BLaER1 (cell line): Measurements from ENCODE around the gene P2RX1.
A peak's percentile ranks its signal among the peaks of the same experiment; 100 is the strongest.

Experiments used
- H3K27ac ChIP-seq: shearing (Covaris generic); formaldehyde crosslinking; 2 replicates; pipeline ENCODE4 v1.8.1; 2022
- H3K27me3 ChIP-seq: shearing (Covaris generic); formaldehyde crosslinking; 2 replicates; pipeline ENCODE4 v1.8.1; 2022
- H3K36me3 ChIP-seq: shearing (Covaris generic); formaldehyde crosslinking; 2 replicates; pipeline ENCODE4 v1.8.1; 2022
- H3K4me1 ChIP-seq: shearing (Covaris generic); formaldehyde crosslinking; 2 replicates; pipeline ENCODE4 v1.8.1; 2022
- H3K4me2 ChIP-seq: shearing (Covaris generic); formaldehyde crosslinking; 2 replicates; pipeline ENCODE4 v1.8.1; 2022
- H3K4me3 ChIP-seq: shearing (Covaris generic); formaldehyde crosslinking; 2 replicates; pipeline ENCODE4 v1.8.1; 2022
- H3K9ac ChIP-seq: shearing (Covaris generic); formaldehyde crosslinking; 2 replicates; pipeline ENCODE4 v1.8.1; 2022
- H3K9me3 ChIP-seq: shearing (Covaris generic); formaldehyde crosslinking; 2 replicates; pipeline ENCODE4 v1.8.1; 2022
- H4K20me1 ChIP-seq: shearing (Covaris generic); formaldehyde crosslinking; 2 replicates; pipeline ENCODE4 v1.8.1; 2022
- Cebpa-rat ChIP-seq: shearing (Covaris generic); IDR thresholded peaks from 2 replicates; pipeline ENCODE4 v1.8.1; 2022

P2RX1 gene

GRCh38 chr17:3915995-3916696 is at the start of gene P2RX1:
Gene P2RX1, minus strand, starts transcription at chr17:3916465. Its CDS starts 240 bp downstream, at chr17:3916225.
- peak within 1 kb of the TSS; percentile 96 for H3K27ac ChIP-seq
- H4K20me1 ChIP-seq: peaks cover 7% of the 10 kb centered on the region; the same call in 1 of the 2 replicates
- peaks cover 4% of the 10 kb centered on the region; the same call in 1 of the 2 replicates for H3K36me3 ChIP-seq
- H3K9me3 ChIP-seq: no peaks in the 10 kb centered on the region
- no peak for TF ChIP-seq Cebpa-rat
- peak within 1 kb of the TSS; percentile 86 for H3K9ac ChIP-seq
- H3K4me3 ChIP-seq: peak within 1 kb of the TSS; percentile 72
- no peaks in the 10 kb centered on the region for H3K27me3 ChIP-seq
- H3K4me1 ChIP-seq: peaks cover 94% of the 10 kb centered on the region
- H3K4me2 ChIP-seq: peak within 1 kb of the TSS; percentile 98

- H3K9ac ChIP-seq: peak overlapping the region; percentile 88
- H4K20me1 ChIP-seq: peaks cover 39% of the 10 kb centered on the region
- no peaks in the 10 kb centered on the region for H3K27me3 ChIP-seq
- peak overlapping the region; percentile 84 for H3K4me3 ChIP-seq
- peaks cover 85% of the 10 kb centered on the region for H3K4me1 ChIP-seq
- H3K4me2 ChIP-seq: peak overlapping the region; percentile 91
- no peaks in the 10 kb centered on the region for H3K36me3 ChIP-seq
- H3K9me3 ChIP-seq: no peaks in the 10 kb centered on the region
- no peak for TF ChIP-seq Cebpa-rat
- peak overlapping the region; percentile 96 for H3K27ac ChIP-seq
These were observed 49.0 kb upstream of the P2RX1 start for GRCh38 chr17:3965118-3965800.

GRCh38 chr17:3964203-3965117 is 48.2 kb upstream of the P2RX1 start, which contains the start of gene ATP2A3:
Gene ATP2A3, minus strand, starts transcription at chr17:3964437. Its CDS starts 146 bp downstream, at chr17:3964291.
- peaks cover 90% of the 10 kb centered on the region for H3K4me1 ChIP-seq

GRCh38 chr17:3963237-3964201 is 47.3 kb upstream of the P2RX1 start:
- no peak for TF ChIP-seq Cebpa-rat
- Histone ChIP-seq H3K36me3 (no peaks in the 10 kb centered on the region), H3K4me1 (peaks cover 88% of the 10 kb centered on the region), H3K9me3 (no peaks in the 10 kb centered on the region), H3K27me3 (no peaks in the 10 kb centered on the region), H3K9ac (peak overlapping the region; percentile 88), H3K4me3 (peak overlapping the region; percentile 84), H3K4me2 (peak overlapping the region; percentile 91), H3K27ac (peak overlapping the region; percentile 96), H4K20me1 (peaks cover 54% of the 10 kb centered on the region)

More at GRCh38 chr17:3964203-3965117, 48.2 kb upstream of the P2RX1 start, which contains the start of gene ATP2A3:
- no peak for TF ChIP-seq Cebpa-rat
- peak within 1 kb of the TSS; percentile 84 for H3K4me3 ChIP-seq
- H3K4me2 ChIP-seq: peak within 1 kb of the TSS; percentile 91
- peak within 1 kb of the TSS; percentile 88 for H3K9ac ChIP-seq
- peak within 1 kb of the TSS; percentile 96 for H3K27ac ChIP-seq
- no peaks in the 10 kb centered on the region for H3K9me3 ChIP-seq
- no peaks in the 10 kb centered on the region for H3K27me3 ChIP-seq
- no peaks in the 10 kb centered on the region for H3K36me3 ChIP-seq
- H4K20me1 ChIP-seq: peaks cover 47% of the 10 kb centered on the region

DNA sequence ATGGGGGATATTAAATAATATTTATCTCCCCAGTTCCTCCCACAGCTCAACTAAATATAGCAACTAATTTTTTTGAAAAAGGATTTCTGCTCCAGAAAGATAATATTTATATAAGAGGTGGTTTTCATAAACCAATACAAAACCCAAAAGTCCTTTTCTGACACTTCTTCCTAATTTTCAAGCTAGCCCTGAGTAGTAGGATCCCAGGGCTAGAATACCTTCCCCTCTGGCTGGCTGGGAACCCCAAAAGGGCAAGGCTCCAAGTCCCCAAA is 46.6 kb upstream of the P2RX1 start:
- H3K27ac ChIP-seq: peak overlapping the region; percentile 96

DNA sequence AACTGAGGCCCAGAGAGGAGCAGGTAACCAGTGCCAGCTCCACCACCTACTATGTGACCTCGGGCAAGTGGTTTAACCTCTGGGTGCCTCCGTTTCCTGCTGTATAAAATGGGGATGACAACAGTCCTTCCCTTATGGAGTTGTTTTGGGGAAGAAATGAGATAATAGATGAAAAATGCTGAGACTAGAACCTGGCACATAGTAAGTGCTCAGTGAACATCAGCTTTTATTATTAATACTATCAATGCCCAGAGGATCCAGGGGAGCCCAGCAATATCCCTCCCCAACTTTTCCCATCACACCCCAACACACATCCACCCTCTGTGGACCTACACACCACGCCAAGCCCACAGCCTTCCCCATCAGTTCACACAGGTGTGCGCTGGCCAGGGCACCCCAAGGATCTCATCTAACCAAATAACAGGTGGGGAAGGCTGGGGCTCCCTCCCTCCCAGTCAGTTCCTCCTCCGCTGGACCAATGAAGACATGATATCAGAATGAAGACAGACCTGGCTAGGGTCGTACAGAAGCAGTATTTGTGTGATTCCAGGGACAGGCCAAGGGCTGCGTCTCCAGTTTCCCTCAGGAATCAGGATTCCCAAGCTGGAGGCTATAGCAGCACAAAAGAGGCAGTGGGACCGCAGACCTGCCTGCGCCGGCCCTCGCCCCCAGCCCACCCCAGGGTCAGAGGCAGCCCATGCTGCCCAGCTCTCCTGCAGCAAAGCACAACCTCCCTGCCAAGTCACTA is 46.1 kb upstream of the P2RX1 start:
- Histone ChIP-seq H3K27ac (peak overlapping the region; percentile 96), H4K20me1 (peaks cover 64% of the 10 kb centered on the region), H3K36me3 (peaks cover 10% of the 10 kb centered on the region), H3K4me2 (peak overlapping the region; percentile 91), H3K9me3 (no peaks in the 10 kb centered on the region), H3K4me3 (peak overlapping the region; percentile 84), H3K9ac (peak overlapping the region; percentile 88), H3K4me1 (peaks cover 88% of the 10 kb centered on the region), H3K27me3 (no peaks in the 10 kb centered on the region)
- TF ChIP-seq Cebpa-rat: no peak

More for the DNA sequence above, 46.6 kb upstream of the P2RX1 start:
- Histone ChIP-seq H3K9ac (peak overlapping the region; percentile 88; the same call in 1 of the 2 replicates), H3K4me3 (peak overlapping the region; percentile 84), H3K4me1 (peaks cover 88% of the 10 kb centered on the region), H4K20me1 (peaks cover 59% of the 10 kb centered on the region), H3K36me3 (peaks cover 5% of the 10 kb centered on the region), H3K4me2 (peak overlapping the region; percentile 91), H3K9me3 (no peaks in the 10 kb centered on the region), H3K27me3 (no peaks in the 10 kb centered on the region)
- no peak for TF ChIP-seq Cebpa-rat

GRCh38 chr17:3961564-3962047 is 45.3 kb upstream of the P2RX1 start:
- peak overlapping the region; percentile 88 for H3K9ac ChIP-seq
- H3K4me3 ChIP-seq: peak overlapping the region; percentile 84
- H3K27ac ChIP-seq: peak overlapping the region; percentile 96

DNA sequence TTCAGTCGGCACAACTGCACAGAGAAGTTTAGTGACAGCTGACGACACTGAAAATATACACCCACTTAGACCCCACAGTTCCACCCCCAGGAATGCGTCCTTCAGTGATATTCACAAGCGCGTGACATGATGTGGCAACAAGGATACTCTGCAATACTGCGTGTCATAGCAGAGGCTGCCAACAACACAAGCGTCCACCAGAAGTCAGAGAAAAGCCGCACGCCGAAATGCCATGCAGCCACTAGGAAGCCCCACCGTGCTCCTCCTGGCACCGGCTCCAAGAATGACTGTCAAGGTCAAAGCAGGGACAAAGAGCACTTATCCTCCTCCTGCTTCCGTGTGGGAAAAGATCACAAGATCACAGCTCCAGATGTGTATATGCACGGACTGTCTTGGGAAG is 44.5 kb upstream of the P2RX1 start:
- Histone ChIP-seq H3K9ac (peak overlapping the region; percentile 88), H3K4me3 (peak overlapping the region; percentile 84), H3K4me2 (peak overlapping the region; percentile 91), H3K27ac (peak overlapping the region; percentile 96), H3K4me1 (peaks cover 88% of the 10 kb centered on the region), H4K20me1 (peaks cover 75% of the 10 kb centered on the region), H3K36me3 (peaks cover 19% of the 10 kb centered on the region), H3K9me3 (no peaks in the 10 kb centered on the region), H3K27me3 (no peaks in the 10 kb centered on the region)
- no peak for TF ChIP-seq Cebpa-rat

More at GRCh38 chr17:3961564-3962047, 45.3 kb upstream of the P2RX1 start:
- Histone ChIP-seq H3K36me3 (peaks cover 18% of the 10 kb centered on the region), H3K9me3 (no peaks in the 10 kb centered on the region), H4K20me1 (peaks cover 66% of the 10 kb centered on the region), H3K4me2 (peak overlapping the region; percentile 91), H3K4me1 (peaks cover 88% of the 10 kb centered on the region), H3K27me3 (no peaks in the 10 kb centered on the region)
- no peak for TF ChIP-seq Cebpa-rat
